ENCODE measurements around the gene CADM4.
"Not testable (repeated sequence)": the region's sequence is repeated elsewhere in the genome, so short reads cannot be mapped to it uniquely, and the experiment has no call there.

The CADM4 gene

GRCh38 chr19:43605875-43606568 is 33.6 kb downstream of the CADM4 start:
- peak; percentile 41 for DNase-seq

- DNase-seq, result not testable (repeated sequence)
These were observed 39.3 kb downstream of the CADM4 start for GRCh38 chr19:43600326-43600725.

GRCh38 chr19:43599635-43600295 is 39.9 kb downstream of the CADM4 start:
- DNase-seq, result no peak

GRCh38 chr19:43598445-43599240 is 41.0 kb downstream of the CADM4 start:
- DNase-seq, result no peak

- DNase-seq, result no peak
These were observed 41.8 kb downstream of the CADM4 start for GRCh38 chr19:43597876-43598275.

- DNase-seq, result no peak
These were observed 42.7 kb downstream of the CADM4 start for GRCh38 chr19:43596842-43597461.

GRCh38 chr19:43595999-43596841 is 43.4 kb downstream of the CADM4 start, which contains the start of the genes IRGQ and ZNF576:
IRGQ (minus strand) TSS chr19:43596134; CDS start chr19:43595338, 796 bp downstream.
ZNF576 (plus strand) TSS chr19:43596595; CDS start chr19:43597109, 514 bp downstream.
- peak; percentile 97 for DNase-seq

GRCh38 chr19:43595605-43595998 is 44.0 kb downstream of the CADM4 start:
- DNase-seq, result no peak

- DNase-seq, result no peak
These were observed 44.7 kb downstream of the CADM4 start for GRCh38 chr19:43594710-43595604.

GRCh38 chr19:43594081-43594697 is 45.5 kb downstream of the CADM4 start:
- no peak for DNase-seq

- no peak for DNase-seq
These were observed 46.8 kb downstream of the CADM4 start for GRCh38 chr19:43592800-43593350.

- DNase-seq, result no peak
These were observed 47.5 kb downstream of the CADM4 start for GRCh38 chr19:43591904-43592772.

- DNase-seq, result no peak
These were observed 50.0 kb downstream of the CADM4 start for GRCh38 chr19:43589678-43590077.

- DNase-seq, result no peak
These were observed 50.4 kb downstream of the CADM4 start for GRCh38 chr19:43589277-43589676.

GRCh38 chr19:43587029-43587428 is 52.6 kb downstream of the CADM4 start:
- not testable (repeated sequence) for DNase-seq

- no peak for DNase-seq
These were observed 53.3 kb downstream of the CADM4 start for GRCh38 chr19:43586346-43586745.

- DNase-seq, result no peak
These were observed 55.2 kb downstream of the CADM4 start for GRCh38 chr19:43584484-43584883.

- no peak for DNase-seq
These were observed 57.2 kb downstream of the CADM4 start for GRCh38 chr19:43582495-43582894.

GRCh38 chr19:43581467-43581866 is 58.2 kb downstream of the CADM4 start:
- no peak for DNase-seq
